ENCODE data around the gene CTNNBL1. TPM values are rescaled to one million over a fixed set of nuclear protein-coding genes. Genes with fewer than 3 reads are reported as not detected.
"Not testable (repeated sequence)": the region's sequence is repeated elsewhere in the genome, so short reads cannot be mapped to it uniquely, and the experiment has no call there.

CTNNBL1 gene
- total RNA-seq, 2 donors from 2014 or later: 59.0 to 91.3 TPM

GRCh38 chr20:37711994-37712964 is 18.4 kb downstream of the CTNNBL1 start:
- H3K27ac Mint-ChIP-seq: no peak overlapping the region
- no peaks in the 10 kb centered on the region for H3K27me3 Mint-ChIP-seq
- H3K4me1 Mint-ChIP-seq: peaks cover 29% of the 10 kb centered on the region

GRCh38 chr20:37713396-37713795 is 19.6 kb downstream of the CTNNBL1 start:
- H3K27ac Mint-ChIP-seq: no peak overlapping the region
- H3K36me3 Mint-ChIP-seq (ENCODE audit: low read depth): peaks cover 33% of the 10 kb centered on the region
- no peak for ATAC-seq (replicated peaks)
- no peaks in the 10 kb centered on the region for H3K9me3 Mint-ChIP-seq
- H3K4me3 Mint-ChIP-seq: no peak overlapping the region
- peaks cover 24% of the 10 kb centered on the region for H3K4me1 Mint-ChIP-seq
- no peaks in the 10 kb centered on the region for H3K27me3 Mint-ChIP-seq

More at GRCh38 chr20:37711994-37712964, 18.4 kb downstream of the CTNNBL1 start:
- Mint-ChIP-seq H3K4me3 (no peak overlapping the region), H3K36me3 (ENCODE audit: low read depth) (peaks cover 33% of the 10 kb centered on the region), H3K9me3 (no peaks in the 10 kb centered on the region)
- ATAC-seq (replicated peaks): no peak

- no peak for ATAC-seq (replicated peaks)
- H3K36me3 Mint-ChIP-seq (ENCODE audit: low read depth): peaks cover 16% of the 10 kb centered on the region
- no peaks in the 10 kb centered on the region for H3K27me3 Mint-ChIP-seq
- H3K9me3 Mint-ChIP-seq: no peaks in the 10 kb centered on the region
- H3K4me1 Mint-ChIP-seq: peaks cover 16% of the 10 kb centered on the region
- no peak overlapping the region for H3K27ac Mint-ChIP-seq
- no peak overlapping the region for H3K4me3 Mint-ChIP-seq
Measured at GRCh38 chr20:37714978-37715672, 21.3 kb downstream of the CTNNBL1 start.

GRCh38 chr20:37721751-37722150 is 27.9 kb downstream of the CTNNBL1 start:
- Mint-ChIP-seq H3K36me3 (ENCODE audit: low read depth) (peaks cover 10% of the 10 kb centered on the region), H3K4me3 (no peak overlapping the region), H3K9me3 (peaks cover 4% of the 10 kb centered on the region), H3K27ac (no peak overlapping the region), H3K4me1 (no peaks in the 10 kb centered on the region), H3K27me3 (no peaks in the 10 kb centered on the region)
- ATAC-seq (replicated peaks): no peak

- H3K4me3 Mint-ChIP-seq; ATAC-seq (replicated peaks); H3K4me1 Mint-ChIP-seq; H3K27me3 Mint-ChIP-seq; H3K9me3 Mint-ChIP-seq; H3K27ac Mint-ChIP-seq; H3K36me3 Mint-ChIP-seq (ENCODE audit: low read depth): not testable (repeated sequence)
Measured at GRCh38 chr20:37722312-37722711, 28.5 kb downstream of the CTNNBL1 start.

GRCh38 chr20:37723668-37724067 is 29.8 kb downstream of the CTNNBL1 start:
- peaks cover 5% of the 10 kb centered on the region for H3K4me1 Mint-ChIP-seq
- no peak for ATAC-seq (replicated peaks)
- H3K27me3 Mint-ChIP-seq: no peaks in the 10 kb centered on the region
- peaks cover 4% of the 10 kb centered on the region for H3K9me3 Mint-ChIP-seq
- peaks cover 10% of the 10 kb centered on the region for H3K36me3 Mint-ChIP-seq (ENCODE audit: low read depth)
- H3K27ac Mint-ChIP-seq: no peak overlapping the region
- no peak overlapping the region for H3K4me3 Mint-ChIP-seq

GRCh38 chr20:37725165-37725564 is 31.3 kb downstream of the CTNNBL1 start:
- H3K4me1 Mint-ChIP-seq: peaks cover 12% of the 10 kb centered on the region
- peaks cover 4% of the 10 kb centered on the region for H3K9me3 Mint-ChIP-seq
- no peak overlapping the region for H3K27ac Mint-ChIP-seq
- H3K27me3 Mint-ChIP-seq: no peaks in the 10 kb centered on the region
- no peak overlapping the region for H3K4me3 Mint-ChIP-seq
- no peak for ATAC-seq (replicated peaks)
- peaks cover 10% of the 10 kb centered on the region for H3K36me3 Mint-ChIP-seq (ENCODE audit: low read depth)

GRCh38 chr20:37725855-37726254 is 32.0 kb downstream of the CTNNBL1 start:
- Mint-ChIP-seq H3K27me3 (no peaks in the 10 kb centered on the region), H3K36me3 (ENCODE audit: low read depth) (peaks cover 9% of the 10 kb centered on the region), H3K9me3 (peaks cover 4% of the 10 kb centered on the region), H3K4me1 (peaks cover 12% of the 10 kb centered on the region), H3K27ac (no peak overlapping the region), H3K4me3 (no peak overlapping the region)
- ATAC-seq (replicated peaks): no peak

- no peak for ATAC-seq (replicated peaks)
- H3K27ac Mint-ChIP-seq: no peak overlapping the region
- H3K36me3 Mint-ChIP-seq (ENCODE audit: low read depth): peaks cover 5% of the 10 kb centered on the region
- no peaks in the 10 kb centered on the region for H3K27me3 Mint-ChIP-seq
- no peak overlapping the region for H3K4me3 Mint-ChIP-seq
- H3K9me3 Mint-ChIP-seq: peaks cover 3% of the 10 kb centered on the region
- peaks cover 12% of the 10 kb centered on the region for H3K4me1 Mint-ChIP-seq
Measured at GRCh38 chr20:37726321-37726720, 32.5 kb downstream of the CTNNBL1 start.

GRCh38 chr20:37726971-37727956 is 33.4 kb downstream of the CTNNBL1 start:
- H3K4me1 Mint-ChIP-seq: peaks cover 12% of the 10 kb centered on the region
- no peak overlapping the region for H3K27ac Mint-ChIP-seq
- no peak overlapping the region for H3K4me3 Mint-ChIP-seq
- H3K36me3 Mint-ChIP-seq (ENCODE audit: low read depth): peaks cover 10% of the 10 kb centered on the region
- no peaks in the 10 kb centered on the region for H3K27me3 Mint-ChIP-seq
- no peak for ATAC-seq (replicated peaks)
- H3K9me3 Mint-ChIP-seq: no peaks in the 10 kb centered on the region

GRCh38 chr20:37727957-37728634 is 34.3 kb downstream of the CTNNBL1 start:
- peak; percentile 50 for ATAC-seq (replicated peaks)
- no peak overlapping the region for H3K4me3 Mint-ChIP-seq
- H3K27me3 Mint-ChIP-seq: no peaks in the 10 kb centered on the region
- peaks cover 18% of the 10 kb centered on the region for H3K36me3 Mint-ChIP-seq (ENCODE audit: low read depth)
- H3K9me3 Mint-ChIP-seq: no peaks in the 10 kb centered on the region
- peak overlapping the region; percentile 44 for H3K27ac Mint-ChIP-seq
- peaks cover 12% of the 10 kb centered on the region for H3K4me1 Mint-ChIP-seq

GRCh38 chr20:37728635-37728983 is 34.8 kb downstream of the CTNNBL1 start:
- ATAC-seq (replicated peaks): no peak
- Mint-ChIP-seq H3K27ac (peak overlapping the region; percentile 44), H3K27me3 (no peaks in the 10 kb centered on the region), H3K4me1 (peaks cover 12% of the 10 kb centered on the region), H3K36me3 (ENCODE audit: low read depth) (peaks cover 23% of the 10 kb centered on the region), H3K4me3 (no peak overlapping the region), H3K9me3 (no peaks in the 10 kb centered on the region)

- no peaks in the 10 kb centered on the region for H3K9me3 Mint-ChIP-seq
Measured at GRCh38 chr20:37729452-37729851, 35.6 kb downstream of the CTNNBL1 start.

More at GRCh38 chr20:37729452-37729851, 35.6 kb downstream of the CTNNBL1 start:
- ATAC-seq (replicated peaks): no peak
- peak overlapping the region; percentile 21 for H3K27ac Mint-ChIP-seq
- H3K4me1 Mint-ChIP-seq: peaks cover 14% of the 10 kb centered on the region
- H3K36me3 Mint-ChIP-seq (ENCODE audit: low read depth): peaks cover 32% of the 10 kb centered on the region
- H3K4me3 Mint-ChIP-seq: no peak overlapping the region
- H3K27me3 Mint-ChIP-seq: no peaks in the 10 kb centered on the region

All from activated T-helper 17 cell treated with anti-CD3 and anti-CD28 coated beads, Interleukin-2, amount 50 U/mL, for 72 hours (primary cell).